Uterus (tissue), 2 donors: ENCODE data around the gene NOTCH4.

Experiments used
- CTCF ChIP-seq, 4 experiments: fragments of 200-600 bp in 2 of 4; fragments of 450-650 bp in 2 of 4; sonication (generic) in 2 of 4; IDR thresholded peaks; one replicate each; pipeline ENCODE4 v1.5.1; 2016 to 2019; ENCODE audit warnings: antibody characterized with exemption in 4 of 4, mild to moderate bottlenecking in 2 of 4, moderate library complexity in 1 of 4
- POLR2A ChIP-seq, 2 donors: fragments of 450-650 bp; IDR thresholded peaks; one replicate each; pipeline ENCODE4 v1.6.1; 2016; ENCODE audit warnings: antibody characterized with exemption in 2 of 2, mild to moderate bottlenecking in 1 of 2, moderate library complexity in 1 of 2

DNA sequence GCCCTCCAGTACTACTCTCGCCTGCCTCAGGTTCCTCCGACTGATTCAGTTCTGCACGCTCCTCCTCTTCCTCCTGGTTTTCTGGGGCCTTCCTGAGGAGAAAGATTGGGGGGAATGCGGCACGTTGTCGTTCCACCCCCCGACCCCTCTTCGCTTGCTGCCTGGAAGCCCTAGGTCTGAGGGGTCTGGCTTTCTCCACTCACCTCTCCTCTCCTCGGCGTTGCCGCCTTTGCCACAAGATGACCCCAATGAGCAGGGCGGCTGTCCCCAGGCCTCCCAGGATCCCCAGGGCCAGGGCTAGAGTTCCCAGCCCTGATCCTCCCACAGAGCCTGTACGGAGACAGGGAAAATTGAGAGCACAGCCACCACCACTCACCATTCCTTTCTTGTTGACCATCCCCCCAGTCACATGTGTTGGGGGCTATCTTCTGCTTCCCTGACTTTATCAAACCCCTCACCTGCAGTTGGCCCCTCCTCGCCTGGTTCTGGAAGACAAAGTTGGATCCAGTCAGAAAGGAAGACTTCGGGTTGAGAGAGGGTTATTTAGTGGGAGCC is 42.6 kb downstream of the NOTCH4 start:
- TF ChIP-seq CTCF (IDR thresholded peaks at IDR 0.05) (no peak), POLR2A (IDR thresholded peaks at IDR 0.05) (no peak)
